Measurements from ENCODE around the gene VIPAS39. TPM values are rescaled to one million over a fixed set of nuclear protein-coding genes. Genes with fewer than 3 reads are reported as not detected.

Gene VIPAS39
- total RNA-seq, 1 donor from 2014 or later: 24.3 TPM

GRCh38 chr14:77377502-77377844, 79.9 kb downstream of the VIPAS39 start:
- no peaks in the 10 kb centered on the region for H3K36me3 Mint-ChIP-seq (ENCODE audit: low read depth)

DNA sequence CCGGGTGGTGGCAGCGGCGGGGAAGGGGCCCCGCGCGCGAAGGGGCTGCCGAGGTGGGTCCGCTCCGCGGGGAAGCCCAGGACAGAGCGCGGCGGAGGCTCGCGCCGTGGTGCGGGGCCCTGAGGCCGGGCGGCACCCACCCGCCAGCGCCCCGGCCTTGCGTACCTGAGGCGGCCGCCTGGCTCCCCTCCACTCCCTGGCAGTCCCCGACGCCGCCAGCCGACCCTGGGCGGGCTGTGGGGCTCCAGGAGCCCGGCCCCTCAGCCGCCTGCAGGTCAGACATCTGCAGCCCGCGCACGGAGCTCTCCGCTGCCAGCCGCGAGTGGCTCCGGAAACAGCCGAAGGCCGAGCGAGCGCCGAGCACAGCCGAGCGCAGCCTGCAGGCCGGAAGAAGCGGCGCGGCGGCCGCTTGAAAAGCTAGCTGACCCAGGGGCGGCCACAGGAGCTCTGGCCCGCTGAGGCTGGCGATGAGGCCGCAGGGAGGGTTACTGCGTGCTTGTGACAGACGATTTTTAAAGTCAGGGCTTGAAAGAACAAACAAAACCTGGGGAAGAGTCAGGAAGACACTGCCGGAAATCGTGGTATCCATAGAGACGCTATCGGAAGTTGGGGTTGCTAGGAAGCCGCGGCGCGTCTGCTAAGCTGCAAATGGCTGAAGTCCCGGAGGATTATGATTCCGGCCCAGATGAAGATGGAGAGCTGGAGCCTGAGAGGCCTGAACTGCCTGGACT, 80.5 kb downstream of the VIPAS39 start, which contains the start of the genes SAMD15 and TMED8:
TSS of gene SAMD15 (plus strand) at position 609 of the 731 bp plus-strand sequence. CDS start at position 649, 40 bp downstream.
TSS of gene TMED8 (minus strand) at position 324 of the 731 bp plus-strand sequence. CDS start at position 283, 41 bp downstream.
- Mint-ChIP-seq H3K27me3 (ENCODE audit: low read depth) (no peaks in the 10 kb centered on the region), H3K9me3 (ENCODE audit: low read depth) (no peaks in the 10 kb centered on the region), H3K4me1 (ENCODE audit: low read depth) (peaks cover 23% of the 10 kb centered on the region), H3K27ac (ENCODE audit: unreplicated experiment) (peak within 1 kb of the TSS; percentile 77), H3K36me3 (ENCODE audit: low read depth) (no peaks in the 10 kb centered on the region), H3K4me3 (ENCODE audit: unreplicated experiment) (no peak within 1 kb of the TSS)
- DNase-seq (ENCODE audit: low spot score): peak; percentile 93
- TF ChIP-seq CTCF (IDR thresholded peaks at IDR 0.05): peak; percentile 64

More at GRCh38 chr14:77377502-77377844, 79.9 kb downstream of the VIPAS39 start:
- Mint-ChIP-seq H3K27ac (ENCODE audit: unreplicated experiment) (no peak overlapping the region), H3K4me3 (ENCODE audit: unreplicated experiment) (no peak overlapping the region), H3K9me3 (ENCODE audit: low read depth) (no peaks in the 10 kb centered on the region), H3K4me1 (ENCODE audit: low read depth) (peaks cover 18% of the 10 kb centered on the region), H3K27me3 (ENCODE audit: low read depth) (no peaks in the 10 kb centered on the region)
- no peak for DNase-seq (ENCODE audit: low spot score)
- TF ChIP-seq CTCF (IDR thresholded peaks at IDR 0.05): no peak

Other genes starting within 250 kb of the VIPAS39 start
- not detected in 3 replicates for gene NGB, start 186.4 kb downstream of the VIPAS39 start, total RNA-seq
- gene POMT2, start 136.7 kb downstream of the VIPAS39 start, total RNA-seq: 30.1 to 45.1 TPM (median 34.7 TPM) in 3 replicates
- 9.8 to 14.1 TPM (median 12.5 TPM) in 3 replicates for gene GSTZ1, start 136.6 kb downstream of the VIPAS39 start, total RNA-seq
- gene TMED8, start 80.5 kb downstream of the VIPAS39 start, total RNA-seq: 10.3 to 12.5 TPM (median 10.4 TPM) in 3 replicates
- 1.2 to 3.3 TPM (median 1.4 TPM) in 3 replicates for gene SAMD15, start 80.2 kb downstream of the VIPAS39 start, total RNA-seq
- 0.18 to 0.37 TPM (median 0.27 TPM) in 3 replicates for gene NOXRED1, start 34.1 kb downstream of the VIPAS39 start, total RNA-seq
- 85.0 to 107 TPM (median 85.7 TPM) in 3 replicates for gene AHSA1, start 492 bp upstream of the VIPAS39 start, total RNA-seq
- gene ISM2, start 41.2 kb upstream of the VIPAS39 start, total RNA-seq: 0.20 to 0.26 TPM in 2 of 3 replicates, not detected in the other
- gene SPTLC2, start 159.0 kb upstream of the VIPAS39 start, total RNA-seq: 25.3 to 30.1 TPM (median 29.1 TPM) in 3 replicates

Measured in chondrocyte (in vitro differentiated cells).